ENCODE results near the gene NF2. TPM values are rescaled to one million over a fixed set of nuclear protein-coding genes. Genes with fewer than 3 reads are reported as not detected.
"Not testable (repeated sequence)": the region's sequence is repeated elsewhere in the genome, so short reads cannot be mapped to it uniquely, and the experiment has no call there.

The NF2 gene
- total RNA-seq, 1 donor from 2014 or later = 35.4 TPM

GRCh38 chr22:29596408-29596807 is 7.0 kb upstream of the NF2 start:
- peaks cover 8% of the 10 kb centered on the region for H3K27me3 Mint-ChIP-seq (ENCODE audit: unreplicated experiment)
- H3K9me3 Mint-ChIP-seq (ENCODE audit: unreplicated experiment) = no peaks in the 10 kb centered on the region
- H3K27ac Mint-ChIP-seq (ENCODE audit: unreplicated experiment) = no peak overlapping the region
- H3K4me1 Mint-ChIP-seq (ENCODE audit: low read depth, unreplicated experiment) = no peaks in the 10 kb centered on the region
- no peak for TF ChIP-seq CTCF (IDR thresholded peaks at IDR 0.05; ENCODE audit: partially characterized antibody, unreplicated experiment)
- DNase-seq = no peak
- peaks cover 9% of the 10 kb centered on the region for H3K36me3 Mint-ChIP-seq (ENCODE audit: unreplicated experiment)
- no peak overlapping the region for H3K4me3 Mint-ChIP-seq (ENCODE audit: unreplicated experiment)

GRCh38 chr22:29597871-29598683 is 5.4 kb upstream of the NF2 start:
- H3K36me3 Mint-ChIP-seq (ENCODE audit: unreplicated experiment); H3K27ac Mint-ChIP-seq (ENCODE audit: unreplicated experiment); H3K9me3 Mint-ChIP-seq (ENCODE audit: unreplicated experiment); H3K27me3 Mint-ChIP-seq (ENCODE audit: unreplicated experiment); H3K4me1 Mint-ChIP-seq (ENCODE audit: low read depth, unreplicated experiment); H3K4me3 Mint-ChIP-seq (ENCODE audit: unreplicated experiment): not testable (repeated sequence)
- DNase-seq = peak; percentile 45

- H3K27ac Mint-ChIP-seq (ENCODE audit: unreplicated experiment) = no peak overlapping the region
These were observed 4.8 kb upstream of the NF2 start for GRCh38 chr22:29598684-29599020.

GRCh38 chr22:29604076-29604360 is 585 bp downstream of the NF2 start:
- H3K4me3 Mint-ChIP-seq (ENCODE audit: unreplicated experiment) = peak overlapping the region; percentile 92
- H3K9me3 Mint-ChIP-seq (ENCODE audit: unreplicated experiment) = no peaks in the 10 kb centered on the region
- no peaks in the 10 kb centered on the region for H3K36me3 Mint-ChIP-seq (ENCODE audit: unreplicated experiment)
- no peak for DNase-seq
- no peaks in the 10 kb centered on the region for H3K4me1 Mint-ChIP-seq (ENCODE audit: low read depth, unreplicated experiment)
- H3K27me3 Mint-ChIP-seq (ENCODE audit: unreplicated experiment) = peaks cover 3% of the 10 kb centered on the region
- no peak overlapping the region for H3K27ac Mint-ChIP-seq (ENCODE audit: unreplicated experiment)
- TF ChIP-seq CTCF (IDR thresholded peaks at IDR 0.05; ENCODE audit: partially characterized antibody, unreplicated experiment) = no peak

More at GRCh38 chr22:29598684-29599020, 4.8 kb upstream of the NF2 start:
- no peak for DNase-seq
- Mint-ChIP-seq H3K27me3 (ENCODE audit: unreplicated experiment) (peaks cover 8% of the 10 kb centered on the region), H3K9me3 (ENCODE audit: unreplicated experiment) (no peaks in the 10 kb centered on the region), H3K4me1 (ENCODE audit: low read depth, unreplicated experiment) (no peaks in the 10 kb centered on the region), H3K4me3 (ENCODE audit: unreplicated experiment) (no peak overlapping the region), H3K36me3 (ENCODE audit: unreplicated experiment) (peaks cover 9% of the 10 kb centered on the region)
- no peak for TF ChIP-seq CTCF (IDR thresholded peaks at IDR 0.05; ENCODE audit: partially characterized antibody, unreplicated experiment)

- Mint-ChIP-seq H3K4me3 (ENCODE audit: unreplicated experiment) (no peak overlapping the region), H3K36me3 (ENCODE audit: unreplicated experiment) (no peaks in the 10 kb centered on the region), H3K4me1 (ENCODE audit: low read depth, unreplicated experiment) (no peaks in the 10 kb centered on the region), H3K9me3 (ENCODE audit: unreplicated experiment) (no peaks in the 10 kb centered on the region), H3K27me3 (ENCODE audit: unreplicated experiment) (peaks cover 3% of the 10 kb centered on the region), H3K27ac (ENCODE audit: unreplicated experiment) (no peak overlapping the region)
- TF ChIP-seq CTCF (IDR thresholded peaks at IDR 0.05; ENCODE audit: partially characterized antibody, unreplicated experiment) = no peak
- DNase-seq = no peak
These were observed 2.1 kb downstream of the NF2 start for GRCh38 chr22:29605527-29605850.

Measured in glutamatergic neuron (in vitro differentiated cells).